ENCODE results near the gene DENND1C.
"Not testable (repeated sequence)": the region's sequence is repeated elsewhere in the genome, so short reads cannot be mapped to it uniquely, and the experiment has no call there.

DENND1C gene

DNA sequence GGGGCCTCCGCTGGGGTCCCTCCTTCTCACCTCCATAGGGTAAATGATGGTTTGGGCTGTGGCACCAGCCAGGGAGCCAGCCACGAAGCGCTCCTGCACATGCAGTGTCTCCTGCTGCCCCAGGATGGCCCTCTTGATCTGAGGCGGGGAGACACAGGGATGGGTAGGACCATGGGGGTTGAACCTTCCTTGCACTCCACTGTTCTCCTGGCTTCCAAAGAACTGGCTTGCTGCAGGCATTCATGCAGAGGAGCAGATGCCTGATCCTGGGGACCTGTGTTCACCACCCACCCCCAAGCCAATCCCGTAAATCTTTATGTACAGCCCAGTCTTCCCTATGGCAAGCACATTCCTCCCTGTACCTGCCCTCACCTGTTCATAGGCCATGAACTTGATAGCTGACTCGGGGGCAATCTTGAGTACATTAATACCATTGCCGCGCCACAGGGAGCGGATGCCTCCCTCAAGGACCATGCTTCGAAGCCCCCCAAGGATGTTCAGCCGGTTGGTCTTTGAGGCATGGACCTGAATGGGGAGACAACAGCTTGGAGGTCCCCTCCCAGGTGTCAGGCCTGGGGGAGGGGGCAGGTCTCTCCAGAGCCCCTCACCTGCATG lies 27.5 kb downstream of the DENND1C start:
- DNase-seq, result no peak

DNA sequence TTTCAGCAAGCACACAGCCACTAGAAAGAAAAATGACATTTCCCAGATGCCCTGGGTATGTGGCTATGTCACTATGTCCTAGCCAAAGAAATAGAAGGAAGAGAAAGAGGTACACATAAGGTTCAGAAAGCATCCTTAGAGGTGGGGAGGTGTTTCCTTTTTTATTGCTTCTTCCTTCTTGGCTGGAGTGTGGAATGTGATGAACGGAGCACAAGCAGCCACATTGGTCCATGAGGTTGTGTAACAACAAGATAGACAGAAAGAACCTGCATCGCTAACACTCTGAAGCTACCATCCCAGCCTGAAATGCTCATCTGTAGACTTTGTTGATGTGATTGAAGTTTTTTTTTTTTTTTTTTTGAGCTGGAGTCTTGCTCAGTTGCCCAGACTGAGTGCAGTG lies 28.7 kb downstream of the DENND1C start:
- no peak for DNase-seq

DNA sequence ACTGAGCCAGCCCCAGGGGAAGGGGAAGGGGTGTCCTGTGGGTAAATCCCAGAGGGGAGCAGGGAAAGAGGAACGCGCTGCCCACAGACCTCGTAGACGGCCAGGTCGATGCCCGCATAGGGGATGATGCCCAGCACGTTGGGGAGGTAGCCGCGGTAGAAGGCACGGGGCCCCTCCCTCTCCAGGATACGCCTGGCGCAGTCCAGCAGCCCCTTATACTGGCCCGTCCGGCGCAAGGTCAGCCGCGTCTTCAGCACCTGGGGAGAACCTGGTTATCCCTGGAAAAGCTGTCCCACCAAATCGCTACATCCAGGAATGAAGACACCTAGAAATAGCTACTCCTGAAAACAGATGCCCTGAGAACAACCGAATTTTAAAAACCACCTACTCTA lies 29.4 kb downstream of the DENND1C start:
- no peak for DNase-seq

DNA sequence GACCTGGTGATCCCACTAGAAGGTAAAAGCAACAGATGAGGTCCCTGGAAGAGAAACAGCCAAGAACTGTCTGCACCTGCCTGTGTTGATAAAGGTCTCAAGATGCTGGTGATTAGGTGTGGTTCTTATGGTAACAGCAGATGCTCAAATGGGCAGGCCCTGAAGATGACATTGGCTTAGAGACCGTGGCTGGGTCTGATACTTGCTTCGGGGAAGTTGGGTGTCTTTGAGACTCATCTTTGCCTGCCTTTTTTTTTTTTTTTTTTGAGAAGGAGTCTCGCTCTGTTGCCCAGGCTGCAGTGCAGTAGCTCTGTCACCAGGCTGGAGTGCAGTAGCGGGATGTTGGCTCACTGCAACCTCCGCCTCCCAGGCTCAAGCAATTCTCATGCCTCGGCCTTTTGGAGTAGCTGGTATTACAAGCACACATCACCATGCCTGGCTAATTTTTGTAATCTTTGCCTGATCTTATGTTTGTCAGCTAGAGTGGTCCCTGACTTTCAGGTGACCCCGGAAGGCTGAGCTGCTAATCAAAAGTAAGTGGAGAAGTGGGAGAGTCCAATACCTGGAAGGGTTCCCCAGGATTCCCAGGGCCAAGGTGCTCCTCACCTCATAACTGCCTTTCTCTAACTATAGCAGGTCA lies 29.9 kb downstream of the DENND1C start:
- no peak for DNase-seq

DNA sequence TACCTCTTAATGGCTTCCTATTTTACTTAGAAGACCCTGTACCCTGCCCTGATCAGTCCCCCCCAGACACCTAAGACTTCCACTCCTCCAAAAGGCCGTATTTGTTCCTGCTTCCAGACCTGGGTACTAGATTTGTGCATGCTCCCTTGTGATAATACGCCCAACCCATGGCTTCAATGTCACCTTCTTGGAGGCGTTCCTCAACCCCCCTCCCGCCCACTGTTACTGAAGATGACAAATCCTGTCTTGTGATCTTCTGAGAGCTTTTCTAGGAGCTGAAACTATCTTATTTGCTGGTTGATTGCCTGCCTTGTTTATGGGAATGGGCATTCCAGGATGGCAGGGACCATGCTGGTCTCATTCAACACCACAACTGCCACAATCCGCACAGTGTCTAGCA lies 31.4 kb downstream of the DENND1C start:
- DNase-seq, result no peak

DNA sequence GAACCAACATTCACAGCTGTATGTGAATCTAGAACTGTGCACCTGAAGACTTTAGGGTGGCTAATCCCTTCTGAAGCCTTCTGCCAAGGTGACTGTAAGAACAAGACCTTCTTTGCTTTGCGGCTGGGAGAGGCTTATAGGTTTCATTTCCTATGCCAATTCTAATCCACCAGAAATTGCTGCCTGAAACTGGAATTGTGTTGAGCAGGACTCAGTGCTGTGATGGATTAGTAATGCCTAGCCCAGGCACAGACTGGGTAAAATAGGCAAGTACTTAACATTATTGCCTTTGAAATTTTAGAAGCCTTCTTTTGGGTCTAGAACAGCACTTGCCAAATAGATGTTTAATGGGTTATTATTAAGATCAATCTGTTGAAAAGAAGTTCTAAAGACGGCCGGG lies 33.5 kb downstream of the DENND1C start:
- DNase-seq, result no peak

DNA sequence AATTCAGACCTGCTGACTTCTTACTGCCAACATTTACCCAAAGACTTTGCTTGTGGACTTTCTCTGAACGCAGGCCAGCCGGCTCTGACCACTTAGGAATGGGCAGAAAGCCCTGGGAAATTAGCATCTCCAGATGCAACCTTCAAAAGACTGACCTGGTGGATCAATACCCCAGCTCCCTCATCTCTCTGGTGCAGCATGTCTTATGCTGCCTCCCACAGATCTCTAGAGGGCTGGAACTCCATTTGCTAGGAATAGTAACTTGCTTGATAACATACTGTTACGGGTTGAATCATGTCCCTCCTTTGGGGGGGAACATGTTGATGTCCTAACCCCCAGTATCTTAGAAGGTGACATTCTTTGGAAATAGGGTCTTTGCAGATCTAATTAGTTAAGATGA lies 35.1 kb downstream of the DENND1C start:
- DNase-seq, result no peak

DNA sequence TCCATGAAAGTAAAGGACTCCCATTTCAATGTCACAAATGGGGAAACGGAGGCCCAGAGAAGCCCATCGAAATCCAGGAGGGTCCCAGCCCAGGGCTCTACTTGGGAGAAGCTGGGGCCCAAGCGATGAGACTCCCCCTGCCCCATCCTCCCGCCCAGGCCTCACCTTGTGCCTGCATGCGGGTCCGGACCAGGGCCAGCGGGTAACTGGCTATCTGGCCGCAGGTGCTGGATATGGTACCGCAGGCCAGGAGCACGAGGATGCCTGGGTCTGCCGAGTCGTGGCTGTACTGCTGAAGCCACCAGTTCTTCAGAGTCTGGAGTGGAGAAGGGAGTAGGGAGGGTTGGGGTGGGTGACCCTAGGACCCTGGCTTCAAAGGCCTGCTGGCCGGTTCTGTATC lies 37.6 kb downstream of the DENND1C start:
- DNase-seq, result no peak

DNA sequence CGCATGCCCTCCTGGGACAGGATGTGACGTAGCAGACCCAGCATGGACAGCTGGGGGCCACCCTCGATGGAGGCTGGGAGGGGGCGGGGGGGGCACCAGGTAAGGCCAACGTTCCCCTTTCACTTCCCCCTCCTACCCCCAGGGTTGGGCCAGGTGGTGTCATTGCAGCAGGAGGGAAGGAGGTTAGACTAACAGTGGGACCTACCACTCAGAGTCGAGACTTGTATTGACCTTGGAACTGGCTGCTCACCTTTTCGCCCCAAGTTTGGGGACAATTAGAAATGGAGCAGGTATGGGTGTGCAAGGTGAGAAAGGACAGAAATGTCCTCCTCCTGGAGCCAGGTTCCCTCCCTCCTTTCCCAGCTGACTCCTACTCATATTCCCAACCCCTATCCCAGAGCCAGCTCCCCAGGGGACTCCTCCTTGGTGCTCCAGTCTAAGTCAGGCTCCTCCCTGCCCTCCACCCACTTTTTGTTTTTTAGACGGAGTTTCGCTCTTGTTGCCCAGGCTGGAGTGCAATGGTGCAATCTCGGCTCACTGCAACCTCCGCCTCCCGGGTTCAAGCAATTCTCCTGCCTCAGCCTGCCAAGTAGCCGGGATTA lies 39.4 kb downstream of the DENND1C start:
- no peak for DNase-seq

DNA sequence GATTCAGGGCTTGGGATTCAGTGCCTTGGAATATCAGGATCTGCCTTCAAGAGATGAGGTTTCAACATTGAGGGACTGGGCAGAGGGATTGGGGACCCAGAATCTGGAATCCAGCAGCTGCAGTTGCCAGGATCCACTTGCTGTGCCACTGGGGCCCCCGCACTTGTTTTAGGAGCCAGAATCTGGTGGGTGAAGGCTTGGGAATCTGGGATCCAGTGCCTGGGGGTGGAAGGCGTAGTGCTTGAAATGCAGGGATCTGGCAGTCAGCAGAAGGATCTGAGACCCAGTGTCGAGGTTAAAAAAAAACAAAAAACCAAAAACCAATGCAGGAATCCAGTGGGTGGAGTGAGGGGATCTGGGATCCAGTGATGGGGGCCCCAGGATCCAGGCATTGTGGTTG lies 40.7 kb downstream of the DENND1C start:
- no peak for DNase-seq

DNA sequence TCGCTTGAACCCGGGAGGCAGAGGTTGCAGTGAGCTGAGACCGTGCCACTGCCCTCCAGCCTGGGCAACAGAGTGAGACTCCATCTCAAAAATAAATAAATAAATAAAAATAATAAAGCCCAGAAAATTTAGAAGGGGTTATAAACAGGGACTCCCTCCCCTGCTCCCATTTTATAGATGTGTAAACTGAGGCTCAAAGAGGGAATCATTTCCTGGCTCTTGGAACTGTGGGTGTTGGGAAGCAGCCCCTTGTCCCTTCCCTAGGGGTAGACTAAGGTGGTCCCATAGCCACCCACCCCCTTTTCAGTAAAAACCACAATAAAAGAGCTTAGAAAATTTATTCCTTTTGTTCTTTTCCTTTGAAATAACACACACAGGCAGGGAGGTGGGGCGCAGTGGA lies 41.8 kb downstream of the DENND1C start:
- no peak for DNase-seq

DNA sequence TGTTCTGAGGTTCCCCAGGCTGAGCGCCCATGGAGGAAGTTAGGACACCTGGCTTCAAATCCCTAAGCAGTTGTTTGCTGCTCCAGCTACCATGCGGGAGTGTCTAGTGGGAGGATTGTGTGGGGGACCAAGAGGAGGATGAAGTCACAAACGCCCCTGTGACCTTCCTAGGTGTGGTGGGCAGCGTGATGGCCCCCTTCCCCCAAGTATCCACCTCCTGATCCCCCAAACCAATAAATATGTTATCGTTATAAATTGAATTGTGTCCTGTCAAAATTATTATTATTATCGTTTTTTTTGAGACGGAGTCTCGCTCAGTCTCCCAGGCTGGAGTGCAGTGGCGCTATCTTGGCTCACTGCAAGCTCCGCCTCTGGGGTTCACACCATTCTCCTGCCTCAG lies 47.9 kb downstream of the DENND1C start, which contains the start of gene SLC25A41:
TSS of gene SLC25A41 (minus strand) at position 101 of the 400 bp plus-strand sequence. CDS start at position 31, 70 bp downstream.
- no peak for DNase-seq

DNA sequence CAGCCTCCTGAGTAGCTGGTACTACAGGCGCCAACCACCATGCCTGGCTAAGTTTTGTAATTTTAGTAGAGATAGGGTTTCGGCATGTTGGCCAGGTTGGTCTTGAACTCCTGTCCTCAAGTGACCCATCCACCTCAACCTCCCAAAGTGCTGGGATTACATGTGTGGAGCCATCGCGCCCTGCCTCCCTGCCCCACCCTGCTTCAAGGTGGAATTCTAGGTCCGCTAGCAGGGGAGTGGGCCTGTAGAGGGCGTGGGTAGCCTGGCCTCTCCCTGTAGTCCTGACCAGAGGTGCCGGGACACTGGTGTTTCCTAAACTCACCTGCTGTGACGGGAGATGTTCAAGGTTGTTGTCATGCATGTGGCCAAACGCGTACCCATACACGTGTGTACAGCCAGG lies 48.4 kb downstream of the DENND1C start:
- no peak for DNase-seq

DNA sequence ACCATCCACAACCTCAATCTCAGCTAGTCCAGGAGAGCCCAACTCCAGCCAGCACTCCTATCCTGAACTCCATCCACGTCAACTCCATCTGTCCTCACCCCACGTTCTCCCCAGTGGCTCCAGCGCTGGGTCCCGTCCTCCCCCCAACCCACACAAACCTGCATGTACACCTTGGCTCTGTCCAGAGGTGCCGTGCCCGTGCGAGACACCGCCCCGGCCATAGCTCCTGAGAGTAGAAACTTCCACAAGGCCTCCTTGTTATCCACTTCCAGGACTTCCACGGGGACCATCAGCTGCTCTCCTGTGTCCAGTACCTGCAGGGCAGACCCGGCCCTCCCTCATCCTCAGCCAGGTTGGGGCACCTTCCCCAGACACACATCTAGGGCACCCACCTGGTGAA lies 49.7 kb downstream of the DENND1C start:
- no peak for DNase-seq

DNA sequence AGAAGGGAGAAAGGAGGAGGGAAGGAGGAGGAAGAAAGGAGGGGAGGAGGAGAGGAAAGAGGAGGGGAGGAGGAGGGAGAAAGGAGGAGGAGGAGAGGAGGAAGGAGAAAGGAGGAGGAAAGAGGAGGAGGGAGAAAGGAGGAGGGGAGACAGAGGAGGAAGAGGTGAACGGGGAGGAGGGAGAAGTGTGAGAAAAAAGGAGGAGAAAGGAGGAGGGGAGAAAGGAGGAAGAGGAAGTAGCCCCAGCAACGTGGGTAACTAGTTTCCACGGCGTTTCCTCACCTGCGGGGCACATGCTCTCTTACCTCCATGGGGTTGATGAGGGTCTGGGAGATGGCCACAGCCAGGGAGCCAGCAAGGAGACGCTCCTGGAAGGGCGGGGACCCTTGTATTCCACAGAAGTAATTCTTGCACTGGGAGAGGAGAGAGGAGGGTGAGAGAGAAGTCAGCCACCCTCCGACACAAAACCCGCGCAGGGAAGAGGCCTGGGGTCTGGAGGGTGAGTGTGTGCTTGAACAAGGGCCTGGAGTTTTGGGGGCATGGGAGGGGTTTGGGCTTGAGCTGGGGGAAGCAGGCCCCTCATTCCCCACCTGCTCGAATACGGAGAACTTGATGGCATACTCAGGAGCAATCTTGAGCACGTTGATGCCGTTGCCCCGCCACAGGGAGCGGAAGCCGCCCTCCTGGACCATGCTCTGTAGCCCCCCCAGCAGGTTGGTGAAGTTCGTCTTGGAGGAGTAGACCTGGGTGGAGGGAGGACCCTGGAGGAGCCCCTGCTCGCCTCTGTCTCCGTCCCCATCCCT lies 52.0 kb downstream of the DENND1C start:
- DNase-seq, result no peak

DNA sequence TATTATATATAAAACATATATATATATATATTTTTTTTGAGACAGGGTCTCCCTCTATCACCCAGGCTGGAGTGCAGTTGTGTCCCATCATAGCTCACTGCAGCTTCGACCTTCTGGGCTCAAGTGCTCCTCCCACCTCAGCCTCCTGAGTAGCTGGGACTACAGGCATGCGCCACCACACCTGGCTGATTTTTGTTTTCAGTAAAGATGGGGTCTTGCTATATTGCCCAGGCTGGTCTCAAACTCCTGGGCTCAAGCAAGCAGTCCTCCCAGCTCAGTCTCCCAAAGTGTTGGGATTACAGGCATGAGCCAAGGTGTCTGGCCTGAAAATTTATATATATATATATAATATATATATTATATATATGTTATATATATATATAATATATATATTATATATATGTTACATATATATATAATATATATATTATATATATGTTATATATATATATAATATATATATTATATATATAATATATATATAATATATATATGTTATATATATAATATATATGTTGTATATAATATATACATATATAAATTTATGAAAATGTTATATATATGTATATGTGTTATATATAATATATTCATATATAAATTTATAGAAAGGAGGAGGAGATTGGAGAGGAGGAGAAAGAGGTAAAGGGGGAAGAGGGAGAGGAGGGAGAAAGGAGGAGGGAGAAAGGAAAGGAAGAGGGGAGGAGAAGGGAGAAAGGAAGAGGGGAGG lies 52.7 kb downstream of the DENND1C start:
- DNase-seq, result not testable (repeated sequence)

DNA sequence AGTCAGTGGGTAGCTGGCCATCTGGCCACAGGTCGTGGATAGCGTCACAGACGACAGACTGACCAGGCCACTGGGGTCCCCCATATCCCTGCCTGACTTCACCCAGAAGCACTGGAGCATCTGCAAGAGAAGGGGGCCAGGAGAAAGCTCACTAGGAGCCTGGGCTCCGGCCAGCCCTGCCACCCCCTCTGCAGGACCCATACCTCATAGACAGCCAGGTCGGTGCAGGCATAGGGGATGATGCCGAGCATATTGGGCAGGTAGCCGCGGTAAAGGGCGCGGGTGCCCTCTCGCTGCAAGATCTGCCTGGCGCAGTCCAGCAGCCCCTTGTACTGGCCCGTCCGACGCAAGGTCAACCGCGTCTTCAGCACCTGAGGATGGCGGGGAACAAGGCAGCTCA lies 54.5 kb downstream of the DENND1C start:
- DNase-seq, result no peak

DNA sequence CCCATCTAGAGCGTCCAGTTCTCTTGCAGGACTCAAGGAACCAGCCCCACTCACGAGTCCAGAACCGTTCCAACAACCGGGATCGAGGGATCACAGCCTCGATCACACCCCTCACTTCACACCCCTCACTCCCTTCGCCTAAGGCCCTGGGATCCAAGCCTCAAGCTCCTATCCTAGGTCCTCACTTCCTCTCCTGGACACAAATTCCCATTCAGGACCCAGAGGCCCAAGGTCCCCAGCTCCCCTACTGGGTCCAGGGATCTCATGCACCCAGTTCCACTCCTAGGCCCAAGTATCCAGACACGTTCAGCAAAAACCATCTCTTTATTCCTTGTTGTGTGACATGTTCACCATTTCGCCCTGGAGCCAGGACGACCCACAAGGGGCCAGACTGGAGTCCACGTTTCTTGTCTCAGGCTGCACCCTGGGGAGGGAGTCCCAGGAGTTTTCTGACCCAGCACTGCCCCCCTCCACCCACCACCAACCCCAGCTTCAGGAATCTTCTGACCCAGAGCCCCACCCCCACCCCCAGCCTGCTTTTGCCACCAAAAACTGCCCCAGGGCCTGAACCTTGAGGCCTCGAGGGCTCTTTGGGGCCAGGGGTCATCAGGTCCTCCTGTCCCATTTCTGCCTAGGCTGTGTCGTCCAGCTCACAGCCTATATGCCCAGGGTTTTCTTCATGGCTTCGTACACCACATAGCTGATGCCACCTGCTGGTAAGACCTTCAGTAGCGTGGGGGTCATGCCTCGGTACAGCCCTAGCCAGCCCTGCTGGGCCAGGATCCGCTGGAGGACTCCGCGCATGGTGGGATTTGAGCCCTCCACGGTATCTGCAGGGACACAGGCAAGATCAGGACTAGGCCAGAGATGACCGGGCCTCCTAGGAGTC lies 55.6 kb downstream of the DENND1C start:
- no peak for DNase-seq

DNA sequence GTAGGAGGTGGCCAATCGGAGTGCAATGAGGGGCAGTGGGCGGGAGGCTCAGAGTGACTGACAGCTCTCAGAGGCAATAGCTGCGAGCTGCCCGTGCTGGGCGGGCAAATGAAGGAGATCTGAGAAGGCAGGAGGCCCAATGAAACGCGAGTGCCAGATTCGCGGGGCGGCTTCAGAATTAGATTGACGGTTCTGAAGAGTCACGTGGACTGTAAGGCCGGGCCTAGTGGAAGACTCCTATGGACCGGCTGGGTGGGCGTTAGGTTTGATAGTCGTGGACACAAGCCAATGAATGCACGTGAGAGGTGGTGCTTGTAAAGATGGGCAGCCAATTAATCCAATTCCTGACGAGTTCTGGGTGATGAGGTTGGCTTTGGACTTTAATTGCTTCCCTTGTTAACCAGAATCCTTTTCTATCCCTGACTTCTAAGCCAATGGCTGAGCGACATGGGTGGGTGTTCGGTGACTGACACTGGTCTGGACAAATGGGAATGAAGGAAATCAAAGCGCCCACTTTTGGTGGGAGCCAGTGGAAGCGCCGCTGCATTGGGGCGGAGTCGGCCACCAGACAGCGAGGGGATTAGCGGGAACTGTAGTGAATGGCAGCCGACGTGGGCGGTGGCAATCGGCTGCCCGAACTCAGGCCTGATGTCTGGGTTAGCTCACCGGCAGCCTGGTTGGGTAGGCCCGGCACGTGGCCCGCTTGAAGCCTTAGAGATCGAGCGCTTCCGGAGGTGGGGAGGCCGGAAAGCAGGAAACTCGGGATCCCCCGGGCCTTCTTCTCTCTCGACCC lies 56.5 kb downstream of the DENND1C start:
- peak; percentile 100 for DNase-seq

DNA sequence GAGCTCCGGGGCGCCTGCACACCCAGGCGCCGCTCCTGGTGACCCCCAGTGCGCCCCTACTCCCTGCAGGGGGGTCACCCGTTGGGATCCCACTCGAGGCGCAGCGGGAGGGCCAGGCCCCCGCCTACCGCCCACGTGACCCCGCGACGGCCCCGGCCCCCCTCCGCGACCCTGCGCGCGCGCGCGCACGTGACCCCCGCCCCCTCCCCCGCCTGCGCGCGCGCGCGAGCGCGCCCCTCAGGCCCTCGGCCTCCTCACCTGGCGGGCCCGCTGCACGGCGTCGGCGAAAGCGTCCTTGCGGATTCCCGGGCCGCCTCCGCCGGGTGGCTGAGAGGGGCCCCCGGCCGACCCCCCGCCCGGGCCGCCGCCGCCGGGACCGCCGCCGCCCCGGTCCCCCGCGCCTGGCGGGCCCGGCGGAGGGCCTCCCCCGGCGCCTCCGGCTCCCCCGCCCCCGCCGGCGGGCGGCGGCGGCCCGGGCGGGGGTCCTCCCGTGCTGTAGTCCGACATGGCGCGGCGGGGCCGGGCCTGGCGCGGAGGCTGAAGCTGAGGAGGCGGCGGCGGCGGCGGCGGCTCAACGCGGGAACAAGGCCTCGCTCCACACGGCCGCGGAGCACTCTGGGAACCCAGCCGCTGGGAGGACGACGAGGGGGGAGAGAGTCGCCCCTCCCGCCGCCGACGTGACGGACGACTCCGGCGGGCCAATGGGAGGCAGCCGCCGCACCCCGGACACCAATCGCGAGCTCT lies 57.2 kb downstream of the DENND1C start, which contains the start of gene KHSRP:
TSS of gene KHSRP (minus strand) at position 617 of the 744 bp plus-strand sequence. CDS start at position 507, 110 bp downstream.
- DNase-seq, result no peak

All from fibroblast of skin of abdomen (primary cell).